GM12891 (cell line): Measurements from ENCODE around the gene OSBP2.

Source experiments
- DNase-seq: peaks from one replicate; pipeline ENCODE4 v3.0.0; 2011; ENCODE audit warnings: low spot score; ENCODE audit not compliant: insufficient read length
- FAIRE-seq: peaks from 2 replicates; lab custom pipeline; 2011; peaks lifted over from hg19 to GRCh38; lab: Jason Lieb, UNC
- PAX5 ChIP-seq: IDR thresholded peaks from 2 replicates; pipeline ENCODE4 v1.6.1; 2011; ENCODE audit warnings: low read length, moderate library complexity, mild to moderate bottlenecking; ENCODE audit not compliant: insufficient read depth, severe bottlenecking
- POLR2A ChIP-seq: IDR thresholded peaks from 2 replicates; pipeline ENCODE4 v1.6.1; 2011; ENCODE audit warnings: low read depth, low read length, control low read depth
- POLR2AphosphoS5 ChIP-seq: IDR thresholded peaks from 2 replicates; pipeline ENCODE4 v1.6.1; 2011; ENCODE audit warnings: low read depth, low read length, control low read depth
- POU2F2 ChIP-seq: IDR thresholded peaks from 2 replicates; pipeline ENCODE4 v1.6.1; 2011; ENCODE audit warnings: low read depth, mild to moderate bottlenecking, control low read depth, low read length, moderate library complexity
- SPI1 ChIP-seq: IDR thresholded peaks from 2 replicates; pipeline ENCODE4 v1.6.1; 2011; ENCODE audit warnings: low read depth, low read length, control low read depth
- TAF1 ChIP-seq: IDR thresholded peaks from 2 replicates; pipeline ENCODE4 v1.6.1; 2011; ENCODE audit warnings: low read depth, low read length, control low read depth

OSBP2 gene

GRCh38 chr22:30889268-30889995 lies 194.8 kb downstream of the OSBP2 start:
- DNase-seq (no peak), FAIRE-seq (no peak)
- TF ChIP-seq POLR2A: no peak
- no peak for TF ChIP-seq PAX5
- TF ChIP-seq POLR2AphosphoS5: no peak
- TF ChIP-seq POU2F2: no peak
- TF ChIP-seq SPI1: no peak

- DNase-seq (peak; percentile 13), FAIRE-seq (no peak)
- no peak for TF ChIP-seq POLR2A
- no peak for TF ChIP-seq POLR2AphosphoS5
- no peak for TF ChIP-seq TAF1
- no peak for TF ChIP-seq SPI1
- no peak for TF ChIP-seq POU2F2
- no peak for TF ChIP-seq PAX5
These were observed 195.4 kb downstream of the OSBP2 start for GRCh38 chr22:30889996-30890480.

- DNase-seq (peak; percentile 78), FAIRE-seq (peak; percentile 95)
- TF ChIP-seq POLR2A (no peak), POLR2AphosphoS5 (no peak), TAF1 (no peak), POU2F2 (no peak), PAX5 (no peak), SPI1 (no peak)
These were observed 196.2 kb downstream of the OSBP2 start for GRCh38 chr22:30890686-30891442.

GRCh38 chr22:30891443-30891755 lies 196.7 kb downstream of the OSBP2 start:
- DNase-seq (no peak), FAIRE-seq (no peak)
- TF ChIP-seq PAX5 (no peak), POLR2A (no peak), SPI1 (no peak), POLR2AphosphoS5 (no peak), POU2F2 (no peak), TAF1 (no peak)

- FAIRE-seq: no peak
- no peak for TF ChIP-seq POU2F2
- no peak for TF ChIP-seq POLR2A
- TF ChIP-seq SPI1: no peak
- TF ChIP-seq PAX5: no peak
- no peak for TF ChIP-seq TAF1
- TF ChIP-seq POLR2AphosphoS5: no peak
These were observed 197.1 kb downstream of the OSBP2 start for GRCh38 chr22:30891781-30892180.

GRCh38 chr22:30892286-30892685 lies 197.6 kb downstream of the OSBP2 start:
- TF ChIP-seq POU2F2 (no peak), POLR2A (no peak), SPI1 (no peak)
- DNase-seq: peak; percentile 12
- FAIRE-seq: no peak

More at GRCh38 chr22:30891781-30892180, 197.1 kb downstream of the OSBP2 start:
- no peak for DNase-seq

GRCh38 chr22:30892731-30893221 lies 198.1 kb downstream of the OSBP2 start:
- no peak for FAIRE-seq
- TF ChIP-seq POLR2A: no peak
- no peak for DNase-seq

- TF ChIP-seq POLR2AphosphoS5 (no peak), SPI1 (no peak), POLR2A (no peak), TAF1 (no peak), POU2F2 (no peak), PAX5 (no peak)
- FAIRE-seq: no peak
- DNase-seq: no peak
These were observed 199.0 kb downstream of the OSBP2 start for GRCh38 chr22:30893434-30894370.

- no peak for FAIRE-seq
- no peak for DNase-seq
- TF ChIP-seq PAX5: no peak
- TF ChIP-seq POLR2AphosphoS5: no peak
- TF ChIP-seq POLR2A: no peak
- TF ChIP-seq POU2F2: no peak
- no peak for TF ChIP-seq SPI1
These were observed 199.7 kb downstream of the OSBP2 start for GRCh38 chr22:30894371-30894740.
